NB4 (cell line): ENCODE data around the gene RETREG1.
"Not testable (repeated sequence)": the region's sequence is repeated elsewhere in the genome, so short reads cannot be mapped to it uniquely, and the experiment has no call there.

Source experiments
- DNase-seq: peaks from one replicate; pipeline ENCODE4 v3.0.0; 2010; ENCODE audit warnings: low read depth
- H3K4me3 ChIP-seq: one replicate; pipeline ENCODE4 v1.5.1; 2011; ENCODE audit warnings: mild to moderate bottlenecking, low read depth, low read length, moderate library complexity
- MYC ChIP-seq: IDR thresholded peaks from 2 replicates; pipeline ENCODE4 v1.6.1; 2011; ENCODE audit warnings: low read depth, low read length
- POLR2A ChIP-seq: IDR thresholded peaks from 2 replicates; pipeline ENCODE4 v1.6.1; 2011; ENCODE audit warnings: mild to moderate bottlenecking; ENCODE audit not compliant: insufficient read length; ENCODE audit errors: extremely low read depth
- TF ChIP-seq, protein P1 (sequence below): IDR thresholded peaks from one replicate; pipeline ENCODE4 v1.5.1; 2012; ENCODE audit warnings: low read depth, low read length
- TF ChIP-seq, protein P2 (sequence below): IDR thresholded peaks from 2 replicates; pipeline ENCODE4 v1.6.1; 2011; ENCODE audit warnings: low read depth, low read length

The RETREG1 gene

DNA sequence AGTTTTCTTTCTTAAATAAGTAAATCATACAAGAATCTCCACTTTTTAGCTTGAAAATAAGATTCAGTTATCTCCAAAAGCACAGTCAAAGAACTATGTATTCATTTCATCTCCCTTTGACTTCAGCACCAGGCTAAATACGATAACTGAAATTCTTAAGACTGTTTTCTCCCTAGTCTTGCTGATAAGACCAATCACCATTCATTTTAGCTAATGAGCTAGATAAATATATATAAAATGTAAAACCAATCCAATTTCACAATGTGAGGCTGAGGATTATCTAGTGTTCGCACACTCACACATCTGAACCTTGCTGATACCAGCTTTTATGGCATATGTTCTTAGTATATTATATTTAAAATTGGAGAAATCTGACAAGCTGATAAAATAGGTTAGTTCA, 133.9 kb downstream of the RETREG1 start:
- no peak overlapping the region for H3K4me3 ChIP-seq
- TF ChIP-seq, protein P1, sequence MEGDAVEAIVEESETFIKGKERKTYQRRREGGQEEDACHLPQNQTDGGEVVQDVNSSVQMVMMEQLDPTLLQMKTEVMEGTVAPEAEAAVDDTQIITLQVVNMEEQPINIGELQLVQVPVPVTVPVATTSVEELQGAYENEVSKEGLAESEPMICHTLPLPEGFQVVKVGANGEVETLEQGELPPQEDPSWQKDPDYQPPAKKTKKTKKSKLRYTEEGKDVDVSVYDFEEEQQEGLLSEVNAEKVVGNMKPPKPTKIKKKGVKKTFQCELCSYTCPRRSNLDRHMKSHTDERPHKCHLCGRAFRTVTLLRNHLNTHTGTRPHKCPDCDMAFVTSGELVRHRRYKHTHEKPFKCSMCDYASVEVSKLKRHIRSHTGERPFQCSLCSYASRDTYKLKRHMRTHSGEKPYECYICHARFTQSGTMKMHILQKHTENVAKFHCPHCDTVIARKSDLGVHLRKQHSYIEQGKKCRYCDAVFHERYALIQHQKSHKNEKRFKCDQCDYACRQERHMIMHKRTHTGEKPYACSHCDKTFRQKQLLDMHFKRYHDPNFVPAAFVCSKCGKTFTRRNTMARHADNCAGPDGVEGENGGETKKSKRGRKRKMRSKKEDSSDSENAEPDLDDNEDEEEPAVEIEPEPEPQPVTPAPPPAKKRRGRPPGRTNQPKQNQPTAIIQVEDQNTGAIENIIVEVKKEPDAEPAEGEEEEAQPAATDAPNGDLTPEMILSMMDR = no peak
- TF ChIP-seq, protein P2, sequence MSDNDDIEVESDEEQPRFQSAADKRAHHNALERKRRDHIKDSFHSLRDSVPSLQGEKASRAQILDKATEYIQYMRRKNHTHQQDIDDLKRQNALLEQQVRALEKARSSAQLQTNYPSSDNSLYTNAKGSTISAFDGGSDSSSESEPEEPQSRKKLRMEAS = no peak
- TF ChIP-seq POLR2A (no peak), MYC (no peak)
- DNase-seq = no peak

GRCh38 chr5:16480821-16481538, 135.8 kb downstream of the RETREG1 start:
- H3K4me3 ChIP-seq = no peak overlapping the region
- DNase-seq = no peak
- TF ChIP-seq, protein P2 = no peak
- TF ChIP-seq, protein P1 = no peak

- DNase-seq = no peak
- no peak overlapping the region for H3K4me3 ChIP-seq
- TF ChIP-seq, protein P1 = no peak
- TF ChIP-seq POLR2A (no peak), MYC (no peak)
- TF ChIP-seq, protein P2 = no peak
Observed at GRCh38 chr5:16480144-16480543, 136.7 kb downstream of the RETREG1 start.

GRCh38 chr5:16477541-16477940, 139.3 kb downstream of the RETREG1 start:
- TF ChIP-seq, protein P2 = no peak
- TF ChIP-seq POLR2A (no peak), MYC (no peak)
- TF ChIP-seq, protein P1 = no peak
- no peak overlapping the region for H3K4me3 ChIP-seq
- no peak for DNase-seq

DNA sequence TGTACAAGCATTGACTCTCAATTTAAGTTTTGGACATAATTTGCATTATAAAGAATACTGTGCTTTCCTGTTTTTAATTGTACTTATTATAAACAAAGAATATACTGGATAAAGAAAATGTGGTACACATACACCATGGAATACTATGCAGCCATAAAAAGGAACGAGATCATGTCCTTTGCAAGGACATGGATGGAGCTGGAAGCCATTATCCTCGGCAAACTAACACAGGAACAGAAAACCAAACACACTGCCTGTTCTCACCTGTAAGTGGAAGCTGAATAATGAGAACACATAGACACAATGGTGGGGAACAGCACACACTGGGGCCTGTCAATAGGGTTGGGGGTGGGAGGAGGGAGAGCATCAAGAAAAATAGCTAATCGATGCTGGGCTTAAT, 140.4 kb downstream of the RETREG1 start:
- not testable (repeated sequence) for DNase-seq

GRCh38 chr5:16471387-16471786, 145.4 kb downstream of the RETREG1 start:
- TF ChIP-seq POLR2A (no peak), MYC (no peak)
- TF ChIP-seq, protein P1 = no peak
- TF ChIP-seq, protein P2 = no peak
- DNase-seq = no peak
- no peak overlapping the region for H3K4me3 ChIP-seq

More for the DNA sequence above, 140.4 kb downstream of the RETREG1 start:
- H3K4me3 ChIP-seq = not testable (repeated sequence)
